ENCODE results near the gene SPATA24.
"Not testable (repeated sequence)": the region's sequence is repeated elsewhere in the genome, so short reads cannot be mapped to it uniquely, and the experiment has no call there.

The SPATA24 gene

GRCh38 chr5:139416651-139417050 is 12.8 kb upstream of the SPATA24 start:
- DNase-seq: no peak

GRCh38 chr5:139415869-139416268 is 12.0 kb upstream of the SPATA24 start:
- DNase-seq: no peak

- DNase-seq: no peak
These were observed 11.5 kb upstream of the SPATA24 start for GRCh38 chr5:139415221-139415861.

- no peak for DNase-seq
These were observed 10.8 kb upstream of the SPATA24 start for GRCh38 chr5:139414581-139415130.

- no peak for DNase-seq
These were observed 10.1 kb upstream of the SPATA24 start for GRCh38 chr5:139413963-139414362.

- no peak for DNase-seq
These were observed 9.3 kb upstream of the SPATA24 start for GRCh38 chr5:139413153-139413552.

GRCh38 chr5:139410993-139411828 is 7.3 kb upstream of the SPATA24 start:
- DNase-seq: no peak

- DNase-seq: no peak
These were observed 6.5 kb upstream of the SPATA24 start for GRCh38 chr5:139410121-139410992.

- not testable (repeated sequence) for DNase-seq
These were observed 5.2 kb upstream of the SPATA24 start for GRCh38 chr5:139409116-139409515.

GRCh38 chr5:139408191-139408590 is 4.3 kb upstream of the SPATA24 start:
- no peak for DNase-seq

- no peak for DNase-seq
These were observed 3.6 kb upstream of the SPATA24 start for GRCh38 chr5:139407517-139407916.

- DNase-seq: no peak
These were observed 3.1 kb upstream of the SPATA24 start for GRCh38 chr5:139406963-139407362.

GRCh38 chr5:139404484-139404840 is 573 bp upstream of the SPATA24 start:
- DNase-seq: no peak

GRCh38 chr5:139403418-139403786 is 487 bp downstream of the SPATA24 start:
- no peak for DNase-seq

- DNase-seq: no peak
These were observed 1.2 kb downstream of the SPATA24 start for GRCh38 chr5:139402561-139403158.

- no peak for DNase-seq
These were observed 2.3 kb downstream of the SPATA24 start for GRCh38 chr5:139401546-139401945.

- no peak for DNase-seq
These were observed 4.3 kb downstream of the SPATA24 start for GRCh38 chr5:139399501-139400121.

- no peak for DNase-seq
These were observed 6.0 kb downstream of the SPATA24 start for GRCh38 chr5:139397921-139398320.

- DNase-seq: no peak
These were observed 7.2 kb downstream of the SPATA24 start for GRCh38 chr5:139396691-139397090.

- DNase-seq: no peak
These were observed 7.8 kb downstream of the SPATA24 start for GRCh38 chr5:139395844-139396640.

Data from stimulated activated CD4-positive, alpha-beta T cell treated with anti-CD3 and anti-CD28 coated beads, Interleukin-12 subunit alpha, Interleukin-12 subunit beta, amount 100 ng/mL, for 4 hours (primary cell).